HG03520 (cell line): ENCODE data around the gene PAK5.
"Not testable (repeated sequence)": the region's sequence is repeated elsewhere in the genome, so short reads cannot be mapped to it uniquely, and the experiment has no call there.

ENCODE experiments used
- ATAC-seq: cut with Tn5 transposase; IDR thresholded peaks from one replicate; pipeline ENCODE4 v1.9.1; 2021; ENCODE audit warnings: mild to moderate bottlenecking, moderate library complexity; ENCODE audit not compliant: unreplicated experiment

PAK5 gene

DNA sequence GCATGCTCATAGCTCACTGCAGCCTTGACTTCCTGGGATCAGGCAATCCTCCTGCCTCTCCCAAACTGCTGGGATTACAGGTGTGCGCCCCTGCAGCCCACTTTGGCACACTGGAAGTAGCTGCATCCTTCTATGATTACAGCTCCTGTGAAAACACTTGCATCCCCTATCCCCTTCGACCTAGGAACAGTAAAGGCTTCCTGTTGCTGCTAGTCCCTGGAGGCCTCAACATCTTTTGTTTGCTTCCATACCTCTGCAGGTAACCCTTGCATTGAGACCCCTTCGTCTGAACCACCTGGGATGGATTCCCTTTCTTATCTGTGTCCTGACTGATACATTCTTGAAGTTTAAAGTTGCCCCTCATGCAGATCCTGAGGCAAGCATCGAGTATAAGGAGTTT is 152.4 kb downstream of the PAK5 start:
- ATAC-seq, result no peak

DNA sequence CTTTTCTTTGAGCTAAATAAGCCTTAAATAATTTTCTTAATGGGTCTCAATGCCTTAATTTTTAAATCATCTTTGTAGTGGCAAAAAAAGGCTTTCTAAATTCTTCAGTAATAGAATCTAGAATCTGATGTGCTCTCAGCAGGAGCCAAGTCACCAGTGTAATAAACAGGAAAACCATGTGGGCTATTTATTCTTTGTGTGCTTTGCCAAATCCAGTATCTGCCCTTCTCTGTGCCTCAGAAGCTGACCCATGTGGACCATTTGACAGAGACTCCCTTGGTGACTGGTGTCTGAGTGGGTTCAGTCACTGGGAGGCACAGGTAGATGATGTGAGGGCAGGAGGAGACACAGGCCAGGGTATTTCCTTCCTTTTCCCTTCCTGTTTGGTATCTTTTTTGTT is 152.9 kb downstream of the PAK5 start:
- ATAC-seq, result no peak

DNA sequence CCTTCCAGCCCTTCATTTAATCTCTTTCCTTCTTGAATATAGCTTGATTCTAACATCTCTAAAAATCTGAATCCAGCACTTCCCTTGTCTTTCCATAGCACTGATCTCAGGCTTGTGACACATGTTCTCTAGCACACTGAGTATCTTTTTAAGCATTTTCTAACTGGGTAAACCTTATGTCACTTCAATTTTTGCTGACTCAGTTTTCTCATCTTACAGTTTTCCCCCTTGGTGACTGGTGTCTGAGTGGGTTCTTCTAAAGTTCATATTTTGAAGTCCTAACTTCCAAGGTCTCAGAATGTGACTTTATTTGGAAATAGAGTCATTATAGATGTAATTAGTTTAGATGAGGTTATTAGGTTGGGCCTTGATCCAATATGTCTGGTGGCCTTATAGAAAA is 153.9 kb downstream of the PAK5 start:
- ATAC-seq, result no peak

DNA sequence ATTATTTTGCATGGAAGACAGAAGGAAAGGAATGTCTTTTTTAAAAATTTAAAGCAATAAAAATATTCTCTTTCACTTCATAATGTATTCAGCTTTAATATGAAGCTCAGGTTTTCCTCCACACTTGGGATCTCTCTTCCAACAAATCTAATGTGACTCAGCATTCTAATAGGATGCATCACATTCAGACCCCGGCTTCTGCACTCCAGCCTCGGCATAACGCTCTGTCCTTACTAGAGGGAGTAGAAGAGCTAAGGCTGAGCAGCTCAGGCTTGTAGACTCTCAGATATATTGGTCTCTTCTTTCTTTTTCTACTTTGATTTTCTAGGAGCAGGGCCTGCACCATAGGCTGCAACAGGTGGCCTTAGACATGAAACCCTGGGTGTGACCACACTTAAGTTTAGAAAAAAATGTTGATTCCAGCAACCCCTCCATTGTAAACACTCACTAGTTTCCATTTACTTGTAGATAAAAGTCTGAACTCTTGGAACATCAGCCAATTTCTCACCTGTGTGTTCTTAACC is 161.7 kb downstream of the PAK5 start:
- ATAC-seq, result no peak

DNA sequence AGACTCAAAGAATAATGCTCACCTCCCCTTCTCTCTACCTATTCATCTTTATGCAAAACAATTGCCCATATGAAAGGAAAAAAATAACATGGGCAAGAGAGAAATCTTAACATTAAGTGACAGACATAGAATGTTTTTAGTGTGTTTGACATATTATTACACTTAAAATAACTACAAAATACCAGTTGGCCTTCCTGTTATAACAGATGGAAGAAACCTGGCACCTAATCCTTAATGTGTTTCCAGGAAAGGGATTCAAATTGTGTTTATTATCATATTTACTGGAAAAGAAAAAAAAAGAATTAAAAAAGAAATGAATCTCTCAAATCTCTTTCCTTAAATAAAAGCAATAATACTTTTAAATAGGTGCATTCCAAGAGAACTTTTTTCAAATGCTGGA is 165.9 kb downstream of the PAK5 start:
- no peak for ATAC-seq

DNA sequence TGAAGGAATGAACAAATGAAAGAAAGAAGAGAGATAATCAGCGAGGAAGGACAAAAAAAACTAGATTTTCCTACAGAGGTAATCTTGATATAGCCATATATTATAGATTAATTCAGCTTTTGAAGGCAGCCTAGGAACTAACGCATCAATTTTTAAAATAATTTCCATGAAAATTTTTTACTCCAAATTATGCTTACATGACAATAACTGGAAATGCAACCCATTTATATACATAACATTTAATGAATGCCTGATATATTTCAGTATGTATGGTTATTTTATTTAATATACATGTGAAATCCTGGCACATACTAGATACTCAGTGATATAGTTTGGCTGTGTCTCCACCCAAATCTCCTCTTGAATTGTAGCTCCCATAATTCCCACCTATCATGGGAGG is 166.8 kb downstream of the PAK5 start:
- ATAC-seq, result no peak

DNA sequence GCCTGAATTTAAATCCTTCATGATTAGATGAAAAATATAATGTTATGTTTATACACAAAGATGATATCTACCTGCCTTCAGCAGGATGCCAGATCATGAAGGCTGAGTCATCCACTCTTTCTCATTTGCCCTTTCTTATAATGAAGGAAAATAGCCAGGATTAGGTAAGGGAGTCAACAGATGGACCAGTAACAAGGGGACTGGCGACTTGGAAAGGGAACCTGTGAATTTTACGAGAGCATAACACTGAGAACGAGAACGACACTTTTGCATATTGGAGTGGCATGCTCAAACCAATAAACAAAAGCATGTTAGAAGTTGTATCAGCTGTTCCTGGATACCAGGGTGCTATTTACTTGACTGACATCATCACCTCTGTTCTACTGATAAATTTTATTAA is 170.5 kb downstream of the PAK5 start:
- ATAC-seq, result no peak

DNA sequence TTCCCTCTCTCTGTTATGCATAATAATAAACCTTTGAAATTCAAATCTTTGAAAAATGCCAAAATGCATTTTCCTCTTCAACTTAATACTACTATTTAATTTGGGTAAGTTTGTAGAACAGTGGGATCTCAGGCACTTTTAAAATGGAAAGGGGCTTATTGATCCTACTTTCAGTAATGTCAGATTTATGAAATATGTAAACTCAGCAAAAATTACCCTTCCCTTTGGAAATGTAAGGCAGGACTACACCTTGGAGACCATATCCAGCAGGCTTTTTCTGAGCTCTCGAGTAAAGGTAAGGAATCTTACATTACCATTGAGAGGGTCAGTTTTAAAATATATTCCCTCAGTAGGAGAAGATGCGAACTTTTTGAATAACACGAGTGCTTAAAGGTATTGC is 175.5 kb downstream of the PAK5 start:
- ATAC-seq, result no peak

DNA sequence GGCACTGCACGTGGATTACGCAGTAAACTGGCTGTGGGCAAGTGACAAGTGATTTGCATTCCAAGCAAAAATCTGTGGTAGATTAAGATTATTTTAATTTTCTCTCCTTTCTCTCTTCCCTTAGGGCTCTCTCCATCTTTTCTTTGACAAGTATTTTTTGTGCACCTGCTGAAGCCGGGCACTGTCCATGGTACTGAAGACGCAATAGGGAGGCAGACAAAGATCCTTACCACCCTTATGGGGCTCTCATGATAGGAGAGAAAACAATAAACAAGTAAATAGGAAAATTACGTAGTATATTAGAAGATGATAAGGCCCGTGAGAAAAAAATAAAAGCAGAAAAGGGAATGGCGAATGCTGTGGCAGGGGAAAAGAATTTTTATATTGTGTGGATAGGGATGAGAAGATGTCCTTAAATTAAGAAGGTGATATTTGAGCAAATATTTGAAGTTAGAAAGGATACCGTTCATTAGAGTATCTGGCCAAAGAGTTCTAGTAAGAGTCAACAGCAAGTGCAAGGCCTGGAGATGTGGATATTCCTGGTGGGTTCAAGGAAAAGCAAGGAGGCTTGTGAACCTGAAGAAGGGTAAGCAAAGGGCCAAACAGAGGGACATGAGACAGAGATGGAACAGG is 178.5 kb downstream of the PAK5 start:
- no peak for ATAC-seq

DNA sequence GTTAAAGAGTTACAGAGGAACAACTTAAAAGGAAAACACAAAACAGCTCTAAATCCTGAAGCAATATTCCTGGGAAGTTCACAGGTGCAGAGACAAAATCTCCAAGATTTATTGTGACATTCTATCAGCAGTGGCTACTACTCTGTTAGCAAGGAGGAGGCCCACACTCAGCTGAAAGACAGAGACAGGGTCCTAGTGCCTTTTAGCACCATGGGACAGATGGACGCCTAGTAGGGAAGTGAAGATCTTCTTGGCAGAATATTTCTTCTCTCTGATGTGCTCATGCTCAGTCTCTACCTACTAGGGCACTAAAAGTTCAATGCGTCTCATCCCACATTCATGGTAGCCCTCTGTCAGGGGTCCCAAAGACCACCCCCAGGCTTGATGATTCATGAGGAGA is 191.1 kb downstream of the PAK5 start:
- ATAC-seq, result no peak

DNA sequence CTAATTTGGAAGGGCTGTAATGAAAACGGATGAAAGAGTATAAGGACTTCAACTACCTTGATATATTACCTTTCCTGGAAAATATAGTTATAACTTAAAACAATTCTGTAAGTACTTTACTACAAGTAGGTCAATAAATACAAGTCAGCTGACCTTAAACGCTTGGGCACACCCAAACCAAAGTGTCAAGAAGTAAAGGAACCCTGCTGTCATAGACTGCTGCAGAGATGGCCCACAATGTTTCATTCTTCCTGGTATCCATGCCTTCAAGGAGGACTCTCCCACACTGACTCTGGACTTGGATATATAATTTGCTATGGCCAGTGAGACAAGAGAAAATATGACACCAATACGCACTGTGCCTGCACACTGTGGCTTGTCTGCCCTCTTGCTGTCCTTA is 192.5 kb downstream of the PAK5 start:
- ATAC-seq, result no peak

DNA sequence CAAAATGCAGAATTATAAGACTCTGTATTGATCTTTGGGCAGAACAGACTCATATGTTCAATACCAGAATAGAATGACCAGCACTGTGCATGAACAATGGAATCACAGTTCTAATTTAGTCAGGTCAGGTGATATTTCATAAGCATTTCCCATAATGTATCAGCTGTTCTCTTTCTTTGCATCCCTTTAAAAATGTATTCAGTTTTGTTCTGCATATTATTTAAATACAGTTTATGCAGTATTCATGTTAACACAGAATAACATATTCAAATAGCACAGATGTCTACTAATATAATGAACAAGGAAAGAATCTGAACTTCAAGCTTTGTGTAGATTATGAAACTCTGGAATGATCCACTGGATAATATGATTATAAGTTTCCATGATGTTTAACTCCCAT is 196.0 kb downstream of the PAK5 start:
- no peak for ATAC-seq

DNA sequence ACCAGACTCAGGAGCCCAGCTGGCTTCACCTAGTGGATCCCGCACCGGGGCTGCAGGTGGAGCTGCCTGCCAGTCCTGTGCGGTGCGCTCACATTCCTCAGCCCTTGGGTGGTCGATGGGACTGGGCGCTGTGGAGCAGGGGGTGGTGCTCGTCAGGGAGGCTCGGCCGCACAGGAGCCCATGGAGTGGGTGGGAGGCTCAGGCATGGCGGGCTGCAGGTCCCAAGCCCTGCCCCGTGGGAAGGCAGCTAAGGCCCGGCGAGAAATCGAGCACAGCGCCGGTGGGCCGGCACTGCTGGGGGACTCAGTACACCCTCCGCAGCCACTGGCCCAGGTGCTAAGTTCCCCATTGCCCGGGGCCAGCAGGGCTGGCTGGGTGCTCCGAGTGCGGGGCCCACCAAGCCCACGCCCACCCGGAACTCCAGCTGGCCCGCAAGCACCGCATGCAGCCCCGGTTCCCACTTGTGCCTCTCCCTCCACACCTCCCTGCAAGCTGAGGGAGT is 197.3 kb downstream of the PAK5 start:
- ATAC-seq, result not testable (repeated sequence)

DNA sequence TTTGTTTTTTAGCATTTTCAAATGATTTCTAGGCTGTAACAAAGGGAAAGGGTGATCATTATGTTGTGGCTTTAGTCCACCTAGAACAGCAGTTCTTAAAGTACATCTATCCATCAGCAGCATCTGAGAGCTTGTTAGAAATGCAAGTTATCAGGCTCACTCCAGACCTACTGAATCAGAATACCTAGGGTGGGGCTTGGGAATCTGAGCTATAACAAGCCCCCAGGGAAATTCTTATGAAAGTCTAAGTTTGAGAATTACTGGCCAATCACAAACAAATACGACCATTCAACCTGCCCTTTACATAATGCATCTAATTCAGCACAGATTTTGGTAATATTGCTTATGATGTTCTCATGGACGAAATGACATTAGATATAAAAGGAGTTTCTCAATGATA is 201.0 kb downstream of the PAK5 start:
- ATAC-seq, result no peak

DNA sequence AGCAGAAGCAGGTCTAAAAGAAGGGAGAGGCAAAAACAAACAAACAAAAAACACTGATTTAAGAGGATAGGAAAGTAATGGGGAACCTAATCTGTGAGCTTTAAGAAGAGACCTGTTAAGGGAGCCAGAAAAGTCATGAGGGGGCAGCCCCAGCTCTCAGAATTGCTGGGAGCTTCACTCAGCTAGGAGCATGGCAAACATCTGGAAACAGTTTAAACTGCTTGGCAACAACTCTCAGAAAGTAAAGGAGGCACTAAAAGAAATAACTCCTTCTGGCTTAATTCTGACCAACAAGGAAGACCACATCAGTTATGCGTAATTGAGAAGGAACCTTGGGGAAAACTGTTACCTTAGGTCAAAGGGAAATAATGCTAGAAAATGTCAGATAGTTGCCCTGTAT is 203.1 kb downstream of the PAK5 start:
- no peak for ATAC-seq

DNA sequence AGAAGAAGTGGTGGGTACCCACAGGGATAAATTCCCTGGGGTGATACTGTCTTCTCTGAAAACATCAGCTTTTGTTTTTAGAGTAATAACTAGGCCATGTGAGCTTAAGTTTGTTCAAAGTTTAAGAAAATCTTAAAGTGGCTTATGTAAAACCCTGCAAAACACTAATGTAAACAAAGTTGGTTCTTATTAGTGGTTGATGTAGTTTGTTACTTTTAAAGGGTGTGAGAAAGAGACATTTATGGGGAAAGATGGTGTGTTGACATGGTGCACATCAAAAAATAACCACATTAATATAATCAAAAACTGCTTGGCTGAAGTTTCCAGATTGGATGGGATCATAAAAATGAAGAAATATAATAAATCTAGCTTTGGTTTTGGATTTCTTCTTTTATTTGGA is 204.5 kb downstream of the PAK5 start:
- no peak for ATAC-seq

DNA sequence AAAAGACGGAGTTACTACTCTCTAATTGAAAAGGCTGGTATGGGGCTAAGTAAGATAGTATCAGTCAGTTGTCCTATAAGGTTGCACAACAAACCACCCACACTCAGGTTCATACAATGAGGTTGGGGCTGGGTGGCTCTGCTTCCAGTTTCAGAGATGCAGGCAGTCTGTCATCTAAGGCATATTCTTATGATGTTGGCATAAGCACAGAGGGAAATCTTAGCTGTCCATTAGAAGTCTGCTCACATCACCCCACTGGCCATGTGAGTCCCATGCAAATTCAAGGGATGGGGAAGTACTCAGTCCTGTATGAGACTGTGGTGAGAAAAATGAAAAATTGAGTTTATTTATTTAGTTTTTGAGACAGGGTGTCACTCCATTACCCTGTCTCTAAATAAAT is 205.9 kb downstream of the PAK5 start:
- no peak for ATAC-seq

DNA sequence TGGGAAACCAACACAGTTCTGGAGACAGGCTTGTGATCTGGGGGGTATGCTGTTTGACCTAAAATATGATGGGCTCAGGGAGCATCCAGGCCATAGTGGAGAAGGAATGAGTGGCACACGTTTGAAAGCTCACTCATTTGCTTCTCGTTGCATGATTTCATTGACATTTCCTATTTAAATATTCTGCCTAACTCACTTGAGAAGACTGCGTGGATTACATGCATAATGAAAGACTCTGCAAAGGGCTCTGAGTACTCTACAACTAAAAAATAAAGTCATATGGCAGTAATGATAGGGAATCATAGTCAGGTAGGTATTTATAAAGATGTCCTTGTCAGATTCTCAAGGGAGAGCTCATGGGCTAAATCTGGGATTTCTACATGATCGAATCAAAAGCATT is 206.6 kb downstream of the PAK5 start:
- ATAC-seq, result no peak

DNA sequence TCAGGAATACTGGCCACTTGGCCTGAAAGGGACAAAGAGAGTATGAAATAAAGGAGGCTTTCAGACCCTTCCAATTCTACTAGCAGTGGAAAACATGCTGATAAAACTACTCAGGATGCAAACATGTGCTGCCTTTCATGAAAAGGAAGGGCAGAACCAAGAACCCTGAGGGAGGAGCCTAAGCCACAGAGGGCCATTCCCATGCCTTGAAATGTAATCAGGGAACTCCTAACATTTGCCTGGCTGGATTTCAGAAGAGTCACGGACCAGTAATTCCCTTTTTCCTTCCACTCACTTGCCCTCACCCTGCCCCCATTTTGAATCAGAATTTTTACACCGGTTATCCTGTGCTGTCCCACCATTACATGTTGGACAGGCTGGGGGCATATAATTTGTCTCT is 208.3 kb downstream of the PAK5 start:
- no peak for ATAC-seq

DNA sequence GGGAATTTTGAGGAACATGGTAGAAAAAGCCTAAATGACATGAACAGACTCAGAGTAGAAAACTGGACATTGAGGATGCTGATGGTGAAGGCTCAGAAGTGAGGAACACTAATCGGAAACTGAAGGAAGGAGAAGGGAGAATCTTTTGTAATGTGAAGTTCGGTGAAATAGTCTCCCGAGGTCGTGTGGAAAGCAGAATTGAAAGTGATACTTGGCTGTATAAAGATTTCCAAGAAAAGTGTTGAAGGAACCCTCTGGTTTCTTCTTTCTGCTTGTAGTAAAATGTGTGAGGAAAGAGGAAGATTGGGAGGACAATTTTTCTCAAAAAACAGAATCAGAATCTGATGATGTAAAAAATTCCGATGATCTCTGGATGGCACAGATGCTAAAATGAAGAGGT is 209.0 kb downstream of the PAK5 start:
- no peak for ATAC-seq

DNA sequence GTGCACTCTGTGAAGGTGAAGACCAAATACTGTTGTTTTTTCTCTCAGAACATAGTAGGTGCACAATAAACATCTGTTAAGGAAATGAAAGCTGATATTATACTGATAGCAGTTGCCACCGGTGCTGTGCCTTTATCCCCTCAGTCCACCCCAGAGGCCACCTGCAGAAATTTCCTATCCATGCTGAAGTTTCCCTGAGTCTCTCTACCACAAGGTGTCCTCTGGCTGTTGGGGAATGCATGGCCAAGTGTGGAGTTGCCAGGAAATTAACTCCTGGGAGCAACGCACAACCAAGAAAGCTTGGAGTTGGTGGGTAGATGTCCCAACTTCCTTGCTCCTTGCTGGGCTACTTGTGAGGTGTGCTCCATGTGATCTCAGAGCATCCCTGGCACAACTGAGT is 210.3 kb downstream of the PAK5 start:
- ATAC-seq, result no peak

DNA sequence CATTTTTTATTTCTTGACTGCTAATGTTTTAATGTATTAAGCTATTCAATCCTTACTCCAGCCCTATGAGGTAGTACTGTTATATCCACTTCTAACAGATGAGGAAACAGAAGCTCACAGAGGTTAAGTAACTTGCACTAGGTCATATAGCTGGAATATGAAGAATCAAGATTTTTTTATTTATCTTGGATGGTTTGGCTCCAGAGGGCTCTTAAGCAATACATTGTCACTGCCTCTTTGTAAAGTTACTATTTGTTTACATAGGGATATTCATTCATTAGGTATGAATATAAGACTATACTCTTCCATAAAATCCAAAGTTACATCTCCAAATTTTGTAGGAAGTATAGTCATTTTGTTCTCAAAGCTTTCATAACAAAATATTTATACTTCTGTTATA is 210.7 kb downstream of the PAK5 start:
- no peak for ATAC-seq

DNA sequence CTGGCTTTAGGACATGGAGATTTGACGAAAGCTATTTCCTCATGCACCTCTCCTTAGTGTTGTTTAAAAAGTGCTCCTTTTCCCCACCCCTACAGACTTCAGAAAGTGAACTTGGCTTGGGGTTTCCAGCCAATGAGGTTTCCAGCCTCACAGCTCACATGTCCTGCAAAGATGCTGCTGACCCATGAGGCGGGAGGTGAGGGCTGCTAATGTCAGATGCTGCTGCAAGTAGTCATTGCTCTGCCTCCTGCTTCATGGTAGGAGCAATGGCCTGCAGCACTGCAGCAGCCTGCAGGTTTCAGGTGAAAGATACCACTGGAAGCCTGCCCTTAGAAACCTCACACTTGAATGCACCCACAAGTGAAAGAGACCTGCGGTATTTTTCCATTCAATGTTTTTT is 211.7 kb downstream of the PAK5 start:
- ATAC-seq, result no peak
